Stimulated activated CD4-positive, alpha-beta T cell treated with anti-CD3 and anti-CD28 coated beads, Interleukin-1b, Interleukin-23, amount 100 ng/mL, for 48 hours (primary cell): ENCODE data around the gene TTC21A.

ENCODE experiments used
- DNase-seq: peaks from one replicate; pipeline ENCODE4 v3.0.0-alpha.2; 2020

The TTC21A gene

GRCh38 chr3:39184081-39184967 is 76.8 kb downstream of the TTC21A start:
- DNase-seq: no peak

DNA sequence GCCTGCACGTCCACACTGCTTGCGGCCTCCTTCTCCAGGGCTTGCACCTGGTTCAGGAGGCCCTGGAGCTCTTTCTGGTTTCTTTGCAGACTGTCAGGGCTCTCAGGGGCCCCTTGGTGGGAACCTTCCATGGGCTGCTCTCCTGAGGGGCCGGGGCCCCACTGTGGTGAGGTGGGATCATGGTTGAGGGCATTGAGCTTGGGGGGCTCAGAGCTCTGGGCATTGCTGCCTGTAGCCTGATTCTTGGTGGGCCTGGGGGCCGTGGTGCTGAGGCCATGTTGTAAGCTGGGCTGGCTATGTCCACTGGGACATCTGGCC is 77.4 kb downstream of the TTC21A start:
- DNase-seq: no peak

- DNase-seq: no peak
Observed at GRCh38 chr3:39185326-39185958, 78.0 kb downstream of the TTC21A start.

DNA sequence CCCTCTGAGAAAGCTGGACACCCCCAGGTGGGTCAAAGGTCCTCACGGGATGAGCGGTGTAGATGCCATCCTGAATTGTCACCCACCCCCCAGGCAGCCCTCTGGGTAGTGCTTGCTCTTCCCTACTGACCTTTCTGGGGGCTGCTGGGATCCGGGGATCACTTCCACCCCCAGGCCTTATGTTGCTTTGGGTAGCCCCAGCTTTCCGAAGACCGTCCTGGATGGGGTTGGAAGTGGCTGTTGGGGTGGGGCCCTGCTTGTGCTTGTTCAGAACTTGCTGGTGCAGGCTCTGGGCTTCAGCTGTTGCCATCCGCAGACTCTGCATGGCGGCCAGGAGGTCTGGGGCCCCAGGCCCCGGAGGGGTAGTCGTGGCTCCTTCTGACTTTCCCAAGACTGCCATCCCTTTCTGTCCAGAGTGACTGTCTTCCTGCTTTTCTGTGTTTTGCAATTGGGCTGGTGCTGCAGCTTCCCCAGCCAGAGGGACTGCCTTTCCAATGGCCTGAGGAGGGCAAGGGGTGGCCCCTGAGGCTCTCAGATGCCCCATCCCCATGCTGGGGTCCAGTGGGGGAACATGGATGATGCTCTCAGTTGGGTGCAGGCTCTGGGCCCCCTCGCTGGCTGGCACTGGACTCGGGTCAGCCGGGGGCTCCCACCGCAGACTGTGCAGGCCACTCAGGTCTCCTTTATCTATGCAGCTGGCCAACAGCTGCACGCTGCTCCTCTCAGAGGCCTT is 78.6 kb downstream of the TTC21A start:
- no peak for DNase-seq

- no peak for DNase-seq
Observed at GRCh38 chr3:39186692-39187151, 79.2 kb downstream of the TTC21A start.

- no peak for DNase-seq
Observed at GRCh38 chr3:39187372-39188155, 80.1 kb downstream of the TTC21A start.
